GM18861 (cell line): ENCODE data around the gene MPP4.

Experiments used
- ATAC-seq: cut with Tn5 transposase; IDR thresholded peaks from one replicate; pipeline ENCODE4 v1.9.1; 2021; ENCODE audit not compliant: unreplicated experiment

MPP4 gene

GRCh38 chr2:201630577-201630976 lies 67.9 kb downstream of the MPP4 start:
- ATAC-seq: no peak

- no peak for ATAC-seq
These were observed 69.9 kb downstream of the MPP4 start for GRCh38 chr2:201628545-201628944.

- no peak for ATAC-seq
These were observed 76.0 kb downstream of the MPP4 start for GRCh38 chr2:201622306-201622970.

GRCh38 chr2:201621293-201621999 lies 77.0 kb downstream of the MPP4 start:
- no peak for ATAC-seq

- ATAC-seq: no peak
These were observed 79.4 kb downstream of the MPP4 start for GRCh38 chr2:201618744-201619662.

- no peak for ATAC-seq
These were observed 90.4 kb downstream of the MPP4 start for GRCh38 chr2:201608021-201608420.

- ATAC-seq: no peak
These were observed 90.9 kb downstream of the MPP4 start for GRCh38 chr2:201607568-201607967.

- ATAC-seq: no peak
These were observed 97.5 kb downstream of the MPP4 start for GRCh38 chr2:201600906-201601305.

- no peak for ATAC-seq
These were observed 101.0 kb downstream of the MPP4 start for GRCh38 chr2:201597397-201597796.
